Left ventricle myocardium superior (tissue), 1 donor: ENCODE measurements around the gene KCTD2. TPM values are rescaled to one million over a fixed set of nuclear protein-coding genes. Genes with fewer than 3 reads are reported as not detected.
"Not testable (repeated sequence)": the region's sequence is repeated elsewhere in the genome, so short reads cannot be mapped to it uniquely, and the experiment has no call there.

ENCODE experiments used
- ATAC-seq: fragments of 200-7000 bp; cut with Tn5 transposase; one replicate; pipeline ENCODE4 v1.9.1; 2020; ENCODE audit warnings: mild to moderate bottlenecking, moderate library complexity
- DNase-seq: peaks from one replicate; pipeline ENCODE4 v3.0.0-alpha.2; 2020
- intact Hi-C: fragments of 100-400 bp; cut with micrococcal nuclease; formaldehyde crosslinking; loops from one replicate; pipeline ENCODE4 v1.11.0; 2022
- total RNA-seq: library from RNA; stranded (reverse); fragmentation: NEBNext Ultra II Directional; extraction: Animal tissue kit (Norgen Biotek cat#: 25700); gene quantifications from one replicate; pipeline ENCODE4 v1.2.1, GENCODE V29; 2021
- donor health status: DM: no; HTN: yes; CAD: no; lungs with severe emphysema.

Gene KCTD2
- total RNA-seq, 1 donor from 2014 or later: 24.1 TPM

GRCh38 chr17:75045946-75046406, 1.0 kb upstream of the KCTD2 start:
- ATAC-seq, intact Hi-C loops, DNase-seq: not testable (repeated sequence)

GRCh38 chr17:75047398-75048098, 523 bp downstream of the KCTD2 start:
- intact Hi-C loops: no loop called here
- ATAC-seq (no peak), DNase-seq (peak; percentile 59)

- DNase-seq (peak; percentile 50), ATAC-seq (peak; percentile 32)
- intact Hi-C loops: no loop called here
Observed at GRCh38 chr17:75048249-75048878, 1.3 kb downstream of the KCTD2 start.

GRCh38 chr17:75049057-75049456, 2.0 kb downstream of the KCTD2 start:
- intact Hi-C loops: no loop called here
- DNase-seq (no peak), ATAC-seq (no peak)

GRCh38 chr17:75049706-75050105, 2.7 kb downstream of the KCTD2 start:
- intact Hi-C loops: no loop called here
- DNase-seq (no peak), ATAC-seq (no peak)

DNA sequence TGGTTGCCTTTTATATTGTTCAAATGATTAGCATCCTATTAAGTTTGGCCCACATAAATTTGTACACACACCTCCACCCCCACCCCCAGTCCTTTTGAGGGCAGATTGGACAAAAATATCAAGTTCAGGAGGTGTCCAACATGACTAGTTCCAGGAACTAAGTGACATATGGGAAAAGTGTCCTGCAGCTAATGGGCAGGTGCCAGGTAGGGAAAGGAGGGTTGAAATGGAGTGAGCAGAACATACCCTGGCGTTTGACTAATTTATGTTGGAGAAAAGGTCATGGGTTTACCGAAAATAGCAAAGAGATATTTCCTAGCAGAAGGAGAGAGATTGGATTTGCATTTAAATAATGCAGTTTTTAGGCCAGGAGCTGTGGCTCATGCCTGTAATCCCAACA, 4.9 kb downstream of the KCTD2 start:
- DNase-seq (no peak), ATAC-seq (no peak)
- intact Hi-C loops: no loop called here

DNA sequence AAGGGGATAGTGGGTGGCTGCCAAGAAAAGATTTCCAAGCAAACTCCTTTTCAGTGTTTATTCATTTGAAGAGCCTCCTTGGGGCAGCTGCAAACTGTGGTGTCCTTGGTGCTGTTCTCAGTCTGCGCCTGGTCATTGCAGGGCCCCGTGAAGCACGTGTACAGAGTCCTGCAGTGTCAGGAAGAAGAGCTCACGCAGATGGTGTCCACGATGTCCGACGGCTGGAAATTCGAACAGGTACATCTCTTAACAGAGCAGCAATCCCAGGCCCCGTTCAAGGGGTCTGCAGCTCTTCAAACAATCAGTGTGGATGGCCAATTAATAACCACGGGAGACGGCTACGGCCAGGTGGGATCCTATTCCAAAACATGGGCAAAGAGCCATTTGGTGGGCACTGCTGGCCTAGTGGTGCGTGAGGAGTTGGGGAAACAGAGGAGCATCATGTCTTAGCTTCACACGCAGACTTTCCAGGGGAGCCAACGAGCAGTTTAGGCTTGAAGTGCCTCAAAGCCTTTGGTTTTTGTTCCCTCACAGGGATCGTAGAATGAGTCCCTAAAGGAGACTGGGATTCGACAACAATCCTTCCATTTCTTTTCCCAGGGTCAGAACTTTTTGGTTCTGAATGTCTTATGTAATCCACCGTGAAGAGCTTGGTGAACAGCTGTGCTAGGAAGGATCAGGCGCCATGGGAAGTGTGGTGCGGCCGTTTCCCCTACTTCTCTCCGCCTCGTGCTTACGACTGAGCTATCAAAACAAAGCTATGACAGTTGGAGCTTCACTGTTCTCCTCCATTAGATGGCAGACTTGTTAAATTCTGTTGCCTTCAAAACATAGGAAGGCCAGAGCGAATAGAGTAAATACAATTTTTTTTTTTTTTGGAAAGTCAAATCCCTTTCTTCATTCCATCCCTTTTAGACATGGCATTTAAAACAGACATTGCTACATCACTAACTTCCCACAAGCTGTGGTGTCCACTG, 12.6 kb downstream of the KCTD2 start:
- intact Hi-C loops: no loop called here
- DNase-seq (no peak), ATAC-seq (peak; percentile 85)

- peak; percentile 76 for ATAC-seq
- DNase-seq: peak; percentile 55
Observed at GRCh38 chr17:75060434-75061054, 13.5 kb downstream of the KCTD2 start.

GRCh38 chr17:75061055-75061438, 14.0 kb downstream of the KCTD2 start:
- no peak for ATAC-seq
- intact Hi-C loops: no loop called here
- no peak for DNase-seq

More at GRCh38 chr17:75060434-75061054, 13.5 kb downstream of the KCTD2 start:
- intact Hi-C loops: no loop called here

DNA sequence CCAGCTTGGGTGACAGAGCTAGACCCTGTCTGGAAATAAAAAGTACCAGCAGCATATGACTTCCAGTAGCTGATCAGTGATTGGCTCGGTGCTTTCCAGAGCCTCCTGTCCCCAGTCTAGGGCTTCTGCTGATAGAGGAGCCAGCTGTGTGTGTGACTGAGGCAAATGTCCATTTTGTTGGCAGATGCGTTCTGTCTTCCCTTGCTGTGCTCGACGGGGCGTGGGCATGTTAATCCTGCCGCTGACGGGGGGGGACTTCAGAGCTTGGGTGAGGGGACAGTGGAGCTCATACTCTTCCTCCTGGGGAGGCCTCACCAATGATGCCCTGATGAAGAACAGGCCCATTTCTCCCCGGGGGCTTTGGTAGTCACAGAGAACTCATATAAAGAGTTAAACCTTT, 14.6 kb downstream of the KCTD2 start:
- intact Hi-C loops: no loop called here
- ATAC-seq (no peak), DNase-seq (no peak)

DNA sequence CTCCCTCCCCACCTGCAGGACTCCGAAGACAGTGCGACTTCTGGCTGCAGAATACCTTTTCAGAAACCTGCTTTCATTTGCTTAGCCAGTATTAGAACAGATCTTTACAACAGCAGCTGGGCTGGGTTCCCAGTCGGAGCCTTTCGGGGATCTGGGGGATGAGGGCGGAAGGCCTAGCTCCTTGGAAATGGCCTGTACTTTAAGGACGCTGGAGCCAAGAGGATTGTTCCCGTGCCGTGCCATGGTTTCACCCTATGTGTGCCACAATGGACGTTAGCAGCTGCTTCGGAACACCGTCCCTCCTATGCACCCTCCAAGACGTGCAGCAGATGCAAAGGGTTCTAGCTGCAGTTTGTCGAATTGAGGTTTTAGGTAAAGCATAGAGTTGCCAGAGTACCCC, 16.2 kb downstream of the KCTD2 start:
- intact Hi-C loops: no loop called here
- DNase-seq (no peak), ATAC-seq (no peak)

DNA sequence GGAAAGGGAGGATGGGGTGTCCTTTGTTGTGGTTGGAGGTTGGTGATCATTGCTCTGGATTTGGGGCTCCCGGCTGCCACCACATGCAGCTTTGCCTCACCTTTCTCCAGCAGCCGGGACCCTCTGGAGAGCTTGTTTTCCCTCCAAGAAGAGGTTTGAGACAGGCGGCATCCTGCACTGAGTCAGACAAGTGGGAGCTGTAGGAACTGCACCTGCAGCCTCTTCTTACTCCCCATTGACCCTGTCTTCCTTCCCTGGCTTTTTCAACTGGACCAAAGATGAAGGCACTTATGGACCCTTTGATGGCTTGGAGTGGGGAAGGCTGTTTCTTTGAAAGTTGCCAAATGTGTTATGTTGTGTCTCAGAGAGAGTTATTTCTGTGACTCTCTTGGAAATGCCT, 16.6 kb downstream of the KCTD2 start:
- intact Hi-C loops: no loop called here

DNA sequence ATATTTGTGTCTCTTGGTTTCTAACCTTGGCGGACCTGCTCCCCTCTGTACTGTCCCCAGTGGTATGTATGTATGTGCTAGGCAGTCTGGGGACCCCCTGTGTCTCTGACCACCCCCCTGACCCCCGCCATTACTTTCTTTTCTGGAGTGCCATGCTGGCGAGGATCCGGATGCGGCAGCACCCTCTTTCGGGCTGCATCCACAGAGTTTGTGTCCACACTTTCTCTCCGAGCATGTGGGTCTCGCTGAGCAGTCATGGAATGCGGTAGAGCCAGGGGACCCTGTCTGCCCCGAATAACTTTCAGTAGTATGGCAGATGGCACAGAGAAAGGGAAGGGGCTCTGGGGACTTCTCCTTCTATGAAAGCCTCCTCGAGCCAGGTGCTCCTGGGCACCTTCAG, 17.0 kb downstream of the KCTD2 start:
- DNase-seq (no peak), ATAC-seq (no peak)
- intact Hi-C loops: no loop called here

More for the DNA sequence above, 16.6 kb downstream of the KCTD2 start:
- ATAC-seq (no peak), DNase-seq (no peak)

DNA sequence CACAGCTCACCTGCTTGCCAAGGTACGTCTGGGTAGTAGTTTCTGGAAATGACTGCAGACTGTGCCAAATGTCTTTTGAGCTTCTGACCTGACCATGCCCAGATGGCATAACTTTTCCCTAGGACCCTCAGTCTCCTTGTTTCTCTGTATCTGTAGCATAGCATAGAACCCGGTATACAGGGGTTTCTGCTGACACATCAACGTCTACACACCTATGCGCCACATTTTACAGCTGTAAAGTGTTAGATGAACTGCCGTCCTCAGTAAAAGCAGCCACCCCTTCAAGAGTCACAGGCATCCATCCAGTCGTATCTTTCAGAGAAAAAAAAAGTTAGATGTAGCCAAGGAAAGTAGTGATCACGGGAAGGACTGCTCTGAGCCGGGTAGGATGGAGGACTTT, 17.4 kb downstream of the KCTD2 start:
- intact Hi-C loops: no loop called here
- ATAC-seq: no peak
- DNase-seq: no peak

DNA sequence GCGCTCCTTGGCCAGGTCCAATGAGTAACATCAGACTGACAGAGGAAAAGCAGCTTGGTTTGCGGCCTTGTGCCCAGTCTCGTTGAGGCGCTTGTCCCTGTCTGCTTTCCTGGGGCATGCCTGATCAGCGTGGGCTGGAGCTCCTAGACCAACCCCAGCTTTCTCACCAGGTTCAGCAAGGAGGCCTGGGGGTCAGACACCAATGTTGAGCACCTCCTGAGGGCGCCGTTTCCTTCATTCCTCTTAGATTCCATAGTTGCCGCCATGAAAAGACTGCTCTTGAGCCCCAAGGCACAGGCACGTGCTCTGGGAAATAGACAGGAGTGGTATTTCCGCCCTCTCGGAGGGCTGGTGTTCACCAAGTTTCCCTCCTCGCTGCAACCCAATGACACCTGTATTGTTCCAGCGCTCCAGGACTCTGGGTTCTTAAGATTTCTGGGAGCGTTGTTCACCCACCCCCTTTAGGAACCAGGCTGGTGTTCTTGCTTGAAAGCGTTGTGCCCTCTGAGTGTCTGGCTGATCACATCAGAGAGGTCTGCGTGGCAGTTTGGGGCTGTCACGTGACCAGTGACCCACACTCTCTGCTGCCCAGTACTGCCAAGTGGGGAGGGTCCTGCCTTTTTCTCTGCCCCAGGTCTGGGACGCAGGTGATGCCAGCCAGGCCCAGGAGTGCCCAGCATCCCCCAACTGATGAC, 18.0 kb downstream of the KCTD2 start:
- intact Hi-C loops: no loop called here
- ATAC-seq (no peak), DNase-seq (no peak)

DNA sequence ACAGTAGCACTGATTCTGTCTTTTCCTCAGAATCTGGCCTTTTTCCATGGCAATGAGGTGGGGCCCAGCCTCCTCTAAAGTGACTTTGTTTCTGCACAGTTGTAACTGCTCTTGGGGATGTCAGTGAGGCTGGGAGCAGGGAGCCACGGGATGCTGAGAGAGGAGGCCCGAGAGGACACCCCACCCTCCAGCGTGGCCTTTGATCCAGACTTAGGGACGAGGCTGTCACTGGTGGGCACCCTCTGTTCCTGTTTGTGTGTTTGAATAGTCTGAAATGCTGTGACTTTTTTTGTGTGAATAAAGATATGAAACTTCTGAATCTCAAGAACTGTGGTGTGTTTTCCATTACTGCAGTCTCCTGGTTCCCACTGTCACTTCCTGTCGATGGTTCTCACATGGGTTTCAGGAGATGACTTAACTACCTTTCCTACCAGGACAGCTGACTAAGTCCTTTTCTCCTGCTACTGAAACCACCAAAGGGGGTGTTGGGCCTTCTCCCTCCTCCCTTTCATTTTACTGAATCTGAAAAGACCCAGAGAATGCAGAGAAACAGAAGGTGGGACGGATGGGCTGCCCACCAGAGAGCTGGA, 18.6 kb downstream of the KCTD2 start:
- ATAC-seq: no peak
- intact Hi-C loops: no loop called here
- no peak for DNase-seq

GRCh38 chr17:75067856-75068255, 20.8 kb downstream of the KCTD2 start:
- ATAC-seq: no peak
- intact Hi-C loops: no loop called here

GRCh38 chr17:75068750-75069149, 21.7 kb downstream of the KCTD2 start:
- intact Hi-C loops: no loop called here
- ATAC-seq (no peak), DNase-seq (no peak)

More at GRCh38 chr17:75067856-75068255, 20.8 kb downstream of the KCTD2 start:
- no peak for DNase-seq
